Osteocyte (in vitro differentiated cells): ENCODE data around the gene SRGAP2. TPM values are rescaled to one million over a fixed set of nuclear protein-coding genes. Genes with fewer than 3 reads are reported as not detected.
A peak's percentile ranks its signal among the peaks of the same experiment; 100 is the strongest.
"Not testable (repeated sequence)": the region's sequence is repeated elsewhere in the genome, so short reads cannot be mapped to it uniquely, and the experiment has no call there.

ENCODE experiments used
- DNase-seq: peaks from one replicate; pipeline ENCODE4 v3.0.0; 2021; ENCODE audit warnings: mixed read lengths; ENCODE audit not compliant: unreplicated experiment; ENCODE audit errors: extremely low spot score
- H3K27ac Mint-ChIP-seq: one replicate; pipeline ENCODE4 v1.8.0; 2021; ENCODE audit warnings: mild to moderate bottlenecking, mixed read lengths; ENCODE audit not compliant: unreplicated experiment
- H3K27me3 Mint-ChIP-seq: one replicate; pipeline ENCODE4 v1.8.0; 2021; ENCODE audit warnings: mixed read lengths; ENCODE audit not compliant: unreplicated experiment
- H3K36me3 Mint-ChIP-seq: one replicate; pipeline ENCODE4 v1.8.0; 2021; ENCODE audit warnings: mixed read lengths; ENCODE audit not compliant: unreplicated experiment
- H3K4me1 Mint-ChIP-seq: one replicate; pipeline ENCODE4 v1.8.0; 2021; ENCODE audit warnings: mixed read lengths; ENCODE audit not compliant: unreplicated experiment
- H3K4me3 Mint-ChIP-seq: one replicate; pipeline ENCODE4 v1.8.0; 2021; ENCODE audit warnings: mild to moderate bottlenecking, moderate library complexity, mixed read lengths; ENCODE audit not compliant: unreplicated experiment
- H3K9me3 Mint-ChIP-seq: one replicate; pipeline ENCODE4 v1.8.0; 2021; ENCODE audit warnings: mixed read lengths; ENCODE audit not compliant: unreplicated experiment
- CTCF ChIP-seq: fragments of 200-600 bp; sonication (generic); IDR thresholded peaks from 2 replicates; pipeline ENCODE4 v1.5.0; 2021; ENCODE audit warnings: antibody characterized with exemption, mild to moderate bottlenecking, moderate library complexity
- long read RNA-seq: library from polyadenylated mRNA; unstranded; transcript quantifications from one replicate; pipeline ENCODE4 v2.0.0, GENCODE V29; 2021
- total RNA-seq: library from RNA; stranded (reverse); gene quantifications from 2 replicates; pipeline ENCODE4 v1.2.1, GENCODE V29; 2021

Gene SRGAP2
- total RNA-seq: 75.3 TPM in 2 replicates
- long read RNA-seq, partial matches to known transcripts: 2 of 13 reads
- long read RNA-seq, other reads (novel, unspliced or antisense): 11 of 13 reads

GRCh38 chr1:206203364-206204158 lies at the start of gene SRGAP2:
SRGAP2 (plus strand) TSS chr1:206203541; CDS start chr1:206205971, 2,430 bp downstream.
- H3K9me3 Mint-ChIP-seq, H3K36me3 Mint-ChIP-seq, H3K4me1 Mint-ChIP-seq, H3K27me3 Mint-ChIP-seq: not testable (repeated sequence)
- Mint-ChIP-seq H3K4me3 (peak within 1 kb of the TSS; percentile 80), H3K27ac (peak within 1 kb of the TSS; percentile 78)
- DNase-seq: peak; percentile 85

GRCh38 chr1:206167350-206168029 lies 35.9 kb upstream of the SRGAP2 start:
- H3K4me3 Mint-ChIP-seq, H3K36me3 Mint-ChIP-seq, H3K9me3 Mint-ChIP-seq, DNase-seq, H3K4me1 Mint-ChIP-seq, H3K27ac Mint-ChIP-seq, H3K27me3 Mint-ChIP-seq: not testable (repeated sequence)
- peak; percentile 44 for TF ChIP-seq CTCF

- H3K4me1 Mint-ChIP-seq, H3K27ac Mint-ChIP-seq, H3K36me3 Mint-ChIP-seq, H3K4me3 Mint-ChIP-seq, H3K9me3 Mint-ChIP-seq, H3K27me3 Mint-ChIP-seq, DNase-seq: not testable (repeated sequence)
Measured at GRCh38 chr1:206169794-206170193, 33.5 kb upstream of the SRGAP2 start.

GRCh38 chr1:206173110-206173719 lies 30.1 kb upstream of the SRGAP2 start:
- H3K36me3 Mint-ChIP-seq, H3K9me3 Mint-ChIP-seq, H3K4me1 Mint-ChIP-seq, H3K4me3 Mint-ChIP-seq, DNase-seq, H3K27ac Mint-ChIP-seq, H3K27me3 Mint-ChIP-seq: not testable (repeated sequence)

GRCh38 chr1:206174182-206174868 lies 29.0 kb upstream of the SRGAP2 start:
- H3K36me3 Mint-ChIP-seq, H3K27ac Mint-ChIP-seq, H3K27me3 Mint-ChIP-seq, DNase-seq, H3K9me3 Mint-ChIP-seq, H3K4me3 Mint-ChIP-seq, H3K4me1 Mint-ChIP-seq: not testable (repeated sequence)
- TF ChIP-seq CTCF: peak; percentile 47

GRCh38 chr1:206175459-206176113 lies 27.8 kb upstream of the SRGAP2 start:
- not testable (repeated sequence) for H3K9me3 Mint-ChIP-seq, H3K4me3 Mint-ChIP-seq, H3K4me1 Mint-ChIP-seq, H3K27ac Mint-ChIP-seq, H3K27me3 Mint-ChIP-seq, H3K36me3 Mint-ChIP-seq, DNase-seq
- peak; percentile 6 for TF ChIP-seq CTCF

- H3K4me1 Mint-ChIP-seq, H3K4me3 Mint-ChIP-seq, H3K27ac Mint-ChIP-seq, H3K9me3 Mint-ChIP-seq, DNase-seq, H3K27me3 Mint-ChIP-seq, H3K36me3 Mint-ChIP-seq: not testable (repeated sequence)
Measured at GRCh38 chr1:206176114-206176502, 27.2 kb upstream of the SRGAP2 start.

- not testable (repeated sequence) for H3K9me3 Mint-ChIP-seq, H3K27ac Mint-ChIP-seq, H3K4me1 Mint-ChIP-seq, DNase-seq, H3K36me3 Mint-ChIP-seq, H3K27me3 Mint-ChIP-seq, H3K4me3 Mint-ChIP-seq
Measured at GRCh38 chr1:206178061-206178989, 25.0 kb upstream of the SRGAP2 start.
